ENCODE data around the gene IQSEC1. TPM values are rescaled to one million over a fixed set of nuclear protein-coding genes. Genes with fewer than 3 reads are reported as not detected.

Gene IQSEC1
- total RNA-seq, 2 experiments from 2014 or later = 31.7 to 39.2 TPM

DNA sequence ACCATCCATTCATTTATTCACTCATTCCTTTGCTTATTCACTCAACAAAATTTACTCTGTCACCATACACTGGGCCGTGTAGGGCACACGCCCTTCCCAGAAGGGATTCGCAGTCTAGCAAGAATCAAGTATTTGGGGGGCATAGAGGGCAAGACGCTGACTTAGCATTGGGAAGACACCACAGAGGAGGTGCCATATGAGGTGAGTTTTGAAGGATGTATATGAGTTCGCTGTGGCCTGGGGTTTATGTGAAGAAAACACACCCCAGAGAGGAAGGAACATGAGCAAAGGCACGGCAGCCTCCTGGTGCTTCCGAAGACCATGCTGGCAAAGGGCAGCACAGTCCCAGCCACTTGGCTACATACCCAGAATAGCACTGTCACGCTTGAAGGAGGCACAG is 23.1 kb upstream of the IQSEC1 start:
- TF ChIP-seq, protein P1, sequence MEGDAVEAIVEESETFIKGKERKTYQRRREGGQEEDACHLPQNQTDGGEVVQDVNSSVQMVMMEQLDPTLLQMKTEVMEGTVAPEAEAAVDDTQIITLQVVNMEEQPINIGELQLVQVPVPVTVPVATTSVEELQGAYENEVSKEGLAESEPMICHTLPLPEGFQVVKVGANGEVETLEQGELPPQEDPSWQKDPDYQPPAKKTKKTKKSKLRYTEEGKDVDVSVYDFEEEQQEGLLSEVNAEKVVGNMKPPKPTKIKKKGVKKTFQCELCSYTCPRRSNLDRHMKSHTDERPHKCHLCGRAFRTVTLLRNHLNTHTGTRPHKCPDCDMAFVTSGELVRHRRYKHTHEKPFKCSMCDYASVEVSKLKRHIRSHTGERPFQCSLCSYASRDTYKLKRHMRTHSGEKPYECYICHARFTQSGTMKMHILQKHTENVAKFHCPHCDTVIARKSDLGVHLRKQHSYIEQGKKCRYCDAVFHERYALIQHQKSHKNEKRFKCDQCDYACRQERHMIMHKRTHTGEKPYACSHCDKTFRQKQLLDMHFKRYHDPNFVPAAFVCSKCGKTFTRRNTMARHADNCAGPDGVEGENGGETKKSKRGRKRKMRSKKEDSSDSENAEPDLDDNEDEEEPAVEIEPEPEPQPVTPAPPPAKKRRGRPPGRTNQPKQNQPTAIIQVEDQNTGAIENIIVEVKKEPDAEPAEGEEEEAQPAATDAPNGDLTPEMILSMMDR (IDR thresholded peaks at IDR 0.05) = no peak
- no peaks in the 10 kb centered on the region for H3K36me3 Mint-ChIP-seq (ENCODE audit: low read depth)
- ATAC-seq = no peak
- ChIA-PET POLR2A (no interaction called here), CTCF (no interaction called here)
- H3K27me3 Mint-ChIP-seq = no peaks in the 10 kb centered on the region
- no peak overlapping the region for H3K4me3 Mint-ChIP-seq
- no peak for DNase-seq
- intact Hi-C loops (cut with micrococcal nuclease) = loop anchor here (10.0 kb wide), 1 partner anchor 358 kb away; no protein-coding TSS in a partner anchor
- H3K27ac Mint-ChIP-seq = no peak overlapping the region
- peaks cover 5% of the 10 kb centered on the region for H3K4me1 Mint-ChIP-seq (ENCODE audit: low read depth)
- no peaks in the 10 kb centered on the region for H3K9me3 Mint-ChIP-seq

GRCh38 chr3:13095408-13095937 is 22.2 kb upstream of the IQSEC1 start:
- DNase-seq = no peak
- Mint-ChIP-seq H3K4me1 (ENCODE audit: low read depth) (peaks cover 5% of the 10 kb centered on the region), H3K27ac (no peak overlapping the region), H3K4me3 (no peak overlapping the region), H3K9me3 (no peaks in the 10 kb centered on the region), H3K36me3 (ENCODE audit: low read depth) (no peaks in the 10 kb centered on the region), H3K27me3 (no peaks in the 10 kb centered on the region)
- no peak for ATAC-seq
- ChIA-PET POLR2A (no interaction called here), CTCF (interaction anchor here (1.1 kb wide), 1 partner anchor 367 kb away, joined by 3 read pairs; no protein-coding TSS in a partner anchor)
- intact Hi-C loops (cut with micrococcal nuclease) = loop anchor here (10.0 kb wide), 1 partner anchor 359 kb away; no protein-coding TSS in a partner anchor
- TF ChIP-seq, protein P1 (IDR thresholded peaks at IDR 0.05) = no peak

- intact Hi-C loops (cut with micrococcal nuclease) = loop anchor here (10.0 kb wide), 1 partner anchor 361 kb away; no protein-coding TSS in a partner anchor
- TF ChIP-seq, protein P1 (IDR thresholded peaks at IDR 0.05) = no peak
- Mint-ChIP-seq H3K4me3 (no peak overlapping the region), H3K27me3 (no peaks in the 10 kb centered on the region), H3K9me3 (no peaks in the 10 kb centered on the region), H3K27ac (no peak overlapping the region), H3K36me3 (ENCODE audit: low read depth) (no peaks in the 10 kb centered on the region), H3K4me1 (ENCODE audit: low read depth) (peaks cover 5% of the 10 kb centered on the region)
- DNase-seq = no peak
- ChIA-PET POLR2A (interaction anchor here (0.8 kb wide), 1 partner anchor 13 kb away, joined by 3 read pairs; no protein-coding TSS in a partner anchor), CTCF (interaction anchor here (1.0 to 2.7 kb wide), 6 partner anchors 15 to 359 kb away, joined by 3 to 29 read pairs (median 4); no protein-coding TSS in a partner anchor)
- no peak for ATAC-seq
Measured at GRCh38 chr3:13093687-13094086, 20.5 kb upstream of the IQSEC1 start.

GRCh38 chr3:13092621-13093617 is 19.7 kb upstream of the IQSEC1 start:
- no peak for DNase-seq
- Mint-ChIP-seq H3K9me3 (no peaks in the 10 kb centered on the region), H3K36me3 (ENCODE audit: low read depth) (no peaks in the 10 kb centered on the region), H3K4me3 (no peak overlapping the region), H3K27me3 (no peaks in the 10 kb centered on the region), H3K4me1 (ENCODE audit: low read depth) (peaks cover 5% of the 10 kb centered on the region), H3K27ac (no peak overlapping the region)
- CTCF ChIA-PET = interaction anchor here (0.7 to 2.7 kb wide), 38 partner anchors 8 to 378 kb away, joined by 3 to 29 read pairs (median 4); no protein-coding TSS in a partner anchor
- POLR2A ChIA-PET = interaction anchor here (0.6 to 1.3 kb wide), 3 partner anchors 13 to 79 kb away, joined by 3 read pairs; partner anchors contain the start of gene IQSEC1
- intact Hi-C loops (cut with micrococcal nuclease) = loop anchor here (10.0 kb wide), 1 partner anchor 362 kb away; no protein-coding TSS in a partner anchor
- TF ChIP-seq, protein P1 (IDR thresholded peaks at IDR 0.05) = no peak
- ATAC-seq = no peak
